C4-2B (cell line): ENCODE data around the gene FRK.
"Not testable (repeated sequence)": the region's sequence is repeated elsewhere in the genome, so short reads cannot be mapped to it uniquely, and the experiment has no call there.

Source experiments
- H3K27ac ChIP-seq: fragments of 450-650 bp; 2 replicates; pipeline ENCODE4 v1.5.1; 2017
- CTCF ChIP-seq: fragments of 450-650 bp; conservative IDR thresholded peaks from 2 replicates; pipeline ENCODE4 v1.5.1; 2017; ENCODE audit warnings: mild to moderate bottlenecking
- ZFX ChIP-seq: fragments of 450-650 bp; IDR thresholded peaks from 2 replicates; pipeline ENCODE4 v1.6.1; 2017

FRK gene

DNA sequence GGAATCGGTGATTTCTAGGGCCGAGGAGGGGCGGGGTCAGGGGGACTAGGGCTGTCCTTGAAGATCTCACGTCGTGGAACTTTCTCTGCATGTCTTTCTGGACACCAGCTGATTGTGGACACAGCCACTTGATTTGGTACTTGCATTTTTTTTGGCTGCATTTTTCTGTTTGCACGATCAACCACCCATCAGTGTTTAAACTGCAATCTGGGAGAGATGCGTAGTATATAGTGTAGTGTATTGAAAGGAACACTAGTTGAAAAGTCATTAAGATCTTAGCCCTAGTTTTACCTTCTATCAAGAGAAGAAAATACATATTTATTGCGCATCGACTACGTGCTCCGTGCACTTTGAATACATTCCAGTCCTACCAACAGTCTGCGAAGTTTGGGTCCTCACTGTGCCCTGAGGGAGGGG is 40.6 kb upstream of the FRK start:
- H3K27ac ChIP-seq = peak overlapping the region; percentile 95
- TF ChIP-seq ZFX (no peak), CTCF (no peak; the same call in 1 of the 2 replicates)

GRCh38 chr6:116100419-116101301 is 40.0 kb upstream of the FRK start, which contains the start of gene NT5DC1:
Gene NT5DC1, plus strand, starts transcription at chr6:116100853. Its CDS starts 78 bp downstream, at chr6:116100931.
- TF ChIP-seq CTCF = peak; percentile 37
- peak; percentile 65 for TF ChIP-seq ZFX
- H3K27ac ChIP-seq = peak within 1 kb of the TSS; percentile 95

GRCh38 chr6:116099036-116099435 is 38.3 kb upstream of the FRK start:
- no peak overlapping the region for H3K27ac ChIP-seq
- no peak for TF ChIP-seq ZFX
- TF ChIP-seq CTCF = no peak

DNA sequence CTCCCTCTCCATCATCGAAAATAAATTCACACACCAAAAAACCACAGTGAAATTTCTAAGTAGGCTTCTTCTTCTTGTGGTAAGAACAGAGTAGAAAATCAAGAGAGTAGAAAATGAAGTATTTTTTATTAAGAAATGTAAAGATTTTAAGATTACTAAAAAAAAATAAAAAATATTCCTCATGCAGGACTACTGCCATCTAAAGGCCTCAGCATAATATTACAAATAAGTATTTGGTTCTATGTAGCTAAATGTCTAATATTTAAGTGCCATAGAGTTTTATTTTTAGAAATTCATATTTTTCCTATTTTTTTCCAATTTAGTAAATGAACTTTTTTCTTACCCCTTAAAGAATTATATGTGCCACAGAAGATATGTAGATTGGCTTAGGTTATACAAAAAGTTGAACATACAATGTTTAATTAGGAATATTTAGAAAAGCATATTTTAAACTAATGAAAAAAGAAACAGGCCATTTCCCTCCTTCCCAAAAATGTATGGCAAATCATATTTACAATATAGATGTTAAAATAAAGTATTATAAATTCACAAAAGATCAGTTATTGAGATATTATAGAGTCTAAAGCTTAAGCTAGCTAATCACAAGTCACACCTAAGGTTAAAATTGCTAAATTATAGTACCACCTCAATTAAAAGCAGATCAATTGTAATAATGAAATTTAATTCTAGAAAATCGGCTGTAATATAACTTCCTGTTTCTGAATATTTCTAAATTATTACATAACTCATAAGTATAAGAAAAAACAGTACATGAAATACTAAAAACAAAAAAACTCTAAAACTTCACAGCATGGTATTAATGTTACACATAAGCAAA is 36.5 kb upstream of the FRK start:
- no peak overlapping the region for H3K27ac ChIP-seq
- TF ChIP-seq ZFX (no peak), CTCF (peak; percentile 75)

DNA sequence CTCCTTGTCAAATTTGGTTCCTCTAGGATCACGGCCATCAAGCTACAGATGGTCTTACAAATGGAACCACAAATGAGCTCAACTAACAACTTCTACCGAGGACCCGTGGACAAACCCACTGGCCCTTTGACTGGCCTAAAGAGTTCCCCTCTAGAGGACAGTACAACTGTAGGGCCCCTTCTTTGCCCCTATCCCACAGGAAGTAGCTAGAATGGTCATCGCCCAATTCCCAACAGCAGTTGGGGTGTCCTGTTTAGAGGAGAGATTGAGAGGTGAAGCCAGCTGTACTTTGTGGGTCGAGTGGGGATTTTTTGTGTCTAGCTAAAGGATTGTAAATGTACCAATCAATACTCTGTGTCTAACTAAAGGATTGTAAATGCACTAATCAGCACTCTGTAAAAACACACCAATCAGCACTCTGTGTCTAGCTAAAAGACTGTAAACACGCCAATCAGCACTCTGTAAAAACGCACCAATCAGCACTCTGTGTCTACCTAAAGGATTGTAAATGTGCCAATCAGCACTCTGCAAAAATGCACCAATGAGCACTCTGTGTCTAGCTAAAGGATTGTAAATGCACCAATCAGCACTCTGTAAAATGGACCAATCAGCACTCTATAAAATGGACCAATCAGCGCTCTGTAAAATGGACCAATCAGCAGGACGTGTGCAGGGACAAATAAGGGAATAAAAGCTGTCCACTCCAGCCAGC is 35.5 kb upstream of the FRK start:
- H3K27ac ChIP-seq = not testable (repeated sequence)

GRCh38 chr6:116094041-116094440 is 33.4 kb upstream of the FRK start:
- TF ChIP-seq CTCF = no peak
- no peak for TF ChIP-seq ZFX
- H3K27ac ChIP-seq = no peak overlapping the region

DNA sequence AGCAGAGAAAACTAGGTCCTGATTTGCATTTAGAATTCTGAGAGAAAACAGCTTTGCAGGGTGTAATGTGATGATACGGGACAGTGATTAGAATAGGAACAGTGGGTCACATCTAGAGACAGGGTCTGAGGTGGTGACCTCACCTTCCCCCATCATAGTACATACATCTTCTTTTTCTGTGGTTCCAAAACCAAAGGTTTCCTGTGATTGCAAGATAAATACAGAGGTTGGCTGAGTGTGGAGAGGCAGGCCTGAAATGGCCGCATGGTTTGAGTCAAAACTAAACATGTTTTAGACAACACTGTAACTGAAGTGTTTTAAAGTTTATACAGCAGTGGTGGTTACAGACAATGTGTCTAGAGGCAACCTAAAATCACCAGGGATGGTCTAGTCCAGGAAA is 29.6 kb upstream of the FRK start:
- TF ChIP-seq CTCF (no peak), ZFX (no peak)
- H3K27ac ChIP-seq = no peak overlapping the region
